GM12872 (cell line): Measurements from ENCODE around the gene ASMT.
A peak's percentile ranks its signal among the peaks of the same experiment; 100 is the strongest.

Source experiments
- TF ChIP-seq, protein P1 (sequence below): IDR thresholded peaks from 3 replicates; pipeline ENCODE4 v1.5.1; 2011; ENCODE audit warnings: low read depth, mild to moderate bottlenecking, low read length, moderate library complexity; ENCODE audit not compliant: insufficient read depth

ASMT gene

GRCh38 chrX:1649621-1650020, 34.8 kb downstream of the ASMT start:
- TF ChIP-seq, protein P1, sequence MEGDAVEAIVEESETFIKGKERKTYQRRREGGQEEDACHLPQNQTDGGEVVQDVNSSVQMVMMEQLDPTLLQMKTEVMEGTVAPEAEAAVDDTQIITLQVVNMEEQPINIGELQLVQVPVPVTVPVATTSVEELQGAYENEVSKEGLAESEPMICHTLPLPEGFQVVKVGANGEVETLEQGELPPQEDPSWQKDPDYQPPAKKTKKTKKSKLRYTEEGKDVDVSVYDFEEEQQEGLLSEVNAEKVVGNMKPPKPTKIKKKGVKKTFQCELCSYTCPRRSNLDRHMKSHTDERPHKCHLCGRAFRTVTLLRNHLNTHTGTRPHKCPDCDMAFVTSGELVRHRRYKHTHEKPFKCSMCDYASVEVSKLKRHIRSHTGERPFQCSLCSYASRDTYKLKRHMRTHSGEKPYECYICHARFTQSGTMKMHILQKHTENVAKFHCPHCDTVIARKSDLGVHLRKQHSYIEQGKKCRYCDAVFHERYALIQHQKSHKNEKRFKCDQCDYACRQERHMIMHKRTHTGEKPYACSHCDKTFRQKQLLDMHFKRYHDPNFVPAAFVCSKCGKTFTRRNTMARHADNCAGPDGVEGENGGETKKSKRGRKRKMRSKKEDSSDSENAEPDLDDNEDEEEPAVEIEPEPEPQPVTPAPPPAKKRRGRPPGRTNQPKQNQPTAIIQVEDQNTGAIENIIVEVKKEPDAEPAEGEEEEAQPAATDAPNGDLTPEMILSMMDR = no peak

DNA sequence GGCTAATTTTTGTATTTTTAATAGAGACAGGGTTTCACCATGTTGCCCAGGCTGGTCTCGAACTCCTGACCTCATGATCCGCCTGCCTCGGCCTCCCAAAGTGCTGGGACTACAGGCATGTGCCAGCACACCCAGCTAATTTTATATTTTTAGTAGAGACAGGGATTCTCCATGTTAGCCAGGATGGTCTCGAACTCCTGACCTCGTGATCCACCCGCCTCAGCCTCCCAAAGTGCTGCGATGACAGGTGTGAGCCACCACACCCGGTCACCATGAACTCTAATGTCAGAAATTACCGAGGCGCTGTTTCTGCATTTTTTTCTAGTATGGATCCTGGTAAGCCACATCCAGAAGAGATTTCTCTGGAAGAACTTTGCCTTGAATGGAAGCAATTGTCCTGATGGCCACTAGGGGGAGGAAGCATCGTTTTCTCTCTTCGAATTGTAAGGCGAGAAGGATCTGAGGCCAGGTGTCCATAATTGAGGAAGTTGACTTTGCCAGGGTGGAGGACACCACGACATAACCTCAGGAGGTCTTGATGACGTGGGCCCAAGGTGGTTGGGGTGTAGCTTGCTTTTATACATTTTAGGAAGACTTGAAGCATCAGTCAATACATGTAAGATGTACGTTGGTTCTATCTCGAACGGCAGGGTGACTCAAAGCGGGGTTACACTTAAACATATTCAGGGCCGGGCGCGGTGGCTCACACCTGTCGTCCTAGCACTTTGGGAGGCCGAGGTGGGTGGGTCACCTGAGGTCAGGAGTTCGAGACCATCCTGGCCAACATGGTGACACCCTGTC, 37.4 kb downstream of the ASMT start:
- TF ChIP-seq, protein P1 = peak; percentile 91

DNA sequence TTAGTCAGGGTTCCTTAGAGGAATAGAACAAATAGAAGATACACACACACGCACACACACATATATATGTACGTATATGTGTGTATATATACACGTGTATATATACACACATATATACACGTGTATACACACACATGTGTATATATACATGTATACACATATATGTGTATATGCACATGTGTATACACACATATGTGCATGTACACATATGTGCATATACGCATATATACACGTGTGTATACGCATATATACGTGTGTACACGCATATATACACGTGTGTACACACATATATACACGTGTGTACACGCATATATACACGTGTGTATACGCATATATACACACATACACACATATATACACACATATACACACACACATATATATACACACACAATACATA, 41.5 kb downstream of the ASMT start:
- TF ChIP-seq, protein P1 = no peak

DNA sequence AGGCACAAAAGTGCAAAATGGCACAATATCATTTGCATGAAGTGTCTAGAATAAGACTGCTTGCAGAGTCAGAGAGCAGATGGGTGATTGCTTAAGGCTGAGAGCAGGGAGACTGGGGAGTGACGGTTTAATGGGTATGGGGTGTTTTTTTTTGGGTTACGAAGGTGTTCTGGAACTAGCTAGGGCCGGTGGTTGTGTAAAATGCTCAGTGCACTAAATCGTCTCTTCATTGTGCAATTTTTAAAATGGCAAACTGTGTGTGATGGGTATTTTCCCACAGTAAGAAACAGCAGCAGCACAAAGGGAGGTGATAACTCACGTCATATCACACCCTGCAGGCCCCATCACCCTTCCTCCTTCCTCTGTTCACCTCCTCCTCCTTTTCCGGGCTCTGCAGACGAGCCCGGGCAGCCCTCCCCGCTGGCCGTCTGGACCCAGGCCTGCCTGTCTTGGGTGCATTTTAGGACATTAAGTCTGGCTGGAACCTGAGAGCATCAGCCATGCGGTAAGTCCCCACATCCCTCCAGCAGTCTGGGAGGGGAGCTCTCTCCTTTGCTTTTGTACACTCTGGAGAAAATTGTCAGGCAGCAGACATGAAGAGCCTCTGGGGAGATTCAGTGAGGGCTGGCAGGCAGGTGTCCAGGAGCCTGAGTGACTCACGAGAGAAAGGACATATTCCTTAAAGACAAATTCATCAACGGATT, 42.7 kb downstream of the ASMT start:
- TF ChIP-seq, protein P1 = no peak

DNA sequence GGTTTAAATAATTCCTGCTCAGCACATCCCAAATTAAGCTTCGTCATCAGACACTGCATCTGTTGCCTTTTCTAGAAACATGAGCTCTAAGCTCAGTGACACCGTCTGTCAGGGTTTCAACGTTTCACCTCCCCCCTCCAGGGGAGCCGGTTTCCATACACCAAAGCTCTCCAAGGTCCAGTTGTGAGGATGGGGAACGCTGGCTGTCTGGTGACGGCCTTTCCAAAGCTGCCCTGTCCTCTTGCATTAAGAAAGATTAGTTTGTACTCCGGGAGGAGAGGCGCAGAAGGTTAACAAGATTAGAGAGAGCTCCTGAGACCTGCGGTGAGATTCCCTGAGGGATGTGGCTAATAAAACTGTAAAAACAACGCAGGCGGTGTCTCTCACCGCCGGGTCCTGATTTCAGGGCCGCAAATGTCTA, 43.2 kb downstream of the ASMT start:
- TF ChIP-seq, protein P1 = no peak

- TF ChIP-seq, protein P1 = no peak
These were observed 45.0 kb downstream of the ASMT start for GRCh38 chrX:1659664-1660461.
